HUES48 (cell line): ENCODE results near the gene RBX1.
"Not testable (repeated sequence)": the region's sequence is repeated elsewhere in the genome, so short reads cannot be mapped to it uniquely, and the experiment has no call there.

Experiments used
- H3K27ac ChIP-seq: one replicate; pipeline ENCODE4 v1.7.0; 2013; ENCODE audit warnings: low read depth, low read length, inconsistent platforms
- H3K27me3 ChIP-seq: 2 replicates; pipeline ENCODE4 v1.6.1; 2013; ENCODE audit warnings: mild to moderate bottlenecking, low read length; ENCODE audit not compliant: control insufficient read depth, insufficient read depth
- H3K36me3 ChIP-seq: 2 replicates; pipeline ENCODE4 v1.6.1; 2013; ENCODE audit warnings: low read length; ENCODE audit not compliant: control insufficient read depth, insufficient read depth
- H3K4me1 ChIP-seq: 2 replicates; pipeline ENCODE4 v1.6.1; 2013; ENCODE audit warnings: mild to moderate bottlenecking, low read length; ENCODE audit not compliant: control insufficient read depth, insufficient read depth
- H3K4me3 ChIP-seq: 2 replicates; pipeline ENCODE4 v1.5.1; 2013; ENCODE audit warnings: mild to moderate bottlenecking, low read depth, low read length
- H3K9ac ChIP-seq: 2 replicates; pipeline ENCODE4 v1.6.1; 2013; ENCODE audit warnings: mild to moderate bottlenecking, low read depth, low read length, moderate library complexity
- H3K9me3 ChIP-seq: 2 replicates; pipeline ENCODE4 v1.6.1; 2013; ENCODE audit warnings: low read length; ENCODE audit not compliant: control insufficient read depth, insufficient read depth

RBX1 gene

GRCh38 chr22:41000941-41001721, 50.0 kb downstream of the RBX1 start:
- H3K27me3 ChIP-seq, result no peaks in the 10 kb centered on the region

GRCh38 chr22:41001722-41002122, 50.5 kb downstream of the RBX1 start:
- Histone ChIP-seq H3K4me1 (peaks cover 9% of the 10 kb centered on the region), H3K27ac (peak overlapping the region; percentile 25), H3K4me3 (no peak overlapping the region), H3K27me3 (no peaks in the 10 kb centered on the region), H3K9ac (no peak overlapping the region), H3K9me3 (no peaks in the 10 kb centered on the region), H3K36me3 (no peaks in the 10 kb centered on the region)

More at GRCh38 chr22:41000941-41001721, 50.0 kb downstream of the RBX1 start:
- Histone ChIP-seq H3K27ac (peak overlapping the region; percentile 25), H3K36me3 (no peaks in the 10 kb centered on the region), H3K4me3 (no peak overlapping the region), H3K9ac (no peak overlapping the region), H3K9me3 (no peaks in the 10 kb centered on the region), H3K4me1 (peaks cover 9% of the 10 kb centered on the region)

- H3K36me3 ChIP-seq, H3K27ac ChIP-seq, H3K4me3 ChIP-seq, H3K27me3 ChIP-seq, H3K9me3 ChIP-seq, H3K9ac ChIP-seq, H3K4me1 ChIP-seq: not testable (repeated sequence)
Observed at GRCh38 chr22:41002386-41002785, 51.2 kb downstream of the RBX1 start.

GRCh38 chr22:41003066-41003465, 51.9 kb downstream of the RBX1 start:
- H3K4me1 ChIP-seq, result peaks cover 9% of the 10 kb centered on the region
- no peaks in the 10 kb centered on the region for H3K9me3 ChIP-seq
- no peak overlapping the region for H3K4me3 ChIP-seq
- H3K9ac ChIP-seq, result no peak overlapping the region
- H3K27me3 ChIP-seq, result no peaks in the 10 kb centered on the region
- no peaks in the 10 kb centered on the region for H3K36me3 ChIP-seq
- no peak overlapping the region for H3K27ac ChIP-seq

- H3K27me3 ChIP-seq, result no peaks in the 10 kb centered on the region
- no peak overlapping the region for H3K4me3 ChIP-seq
- H3K27ac ChIP-seq, result no peak overlapping the region
- H3K9me3 ChIP-seq, result no peaks in the 10 kb centered on the region
- no peaks in the 10 kb centered on the region for H3K36me3 ChIP-seq
- no peak overlapping the region for H3K9ac ChIP-seq
- H3K4me1 ChIP-seq, result peaks cover 9% of the 10 kb centered on the region
Observed at GRCh38 chr22:41003976-41004375, 52.8 kb downstream of the RBX1 start.

GRCh38 chr22:41009222-41009948, 58.2 kb downstream of the RBX1 start:
- no peak overlapping the region for H3K4me3 ChIP-seq
- H3K9me3 ChIP-seq, result no peaks in the 10 kb centered on the region
- no peaks in the 10 kb centered on the region for H3K27me3 ChIP-seq
- H3K4me1 ChIP-seq, result no peaks in the 10 kb centered on the region
- H3K27ac ChIP-seq, result peak overlapping the region; percentile 12
- no peaks in the 10 kb centered on the region for H3K36me3 ChIP-seq
- no peak overlapping the region for H3K9ac ChIP-seq

GRCh38 chr22:41015003-41015402, 63.8 kb downstream of the RBX1 start:
- Histone ChIP-seq H3K4me1 (no peaks in the 10 kb centered on the region), H3K4me3 (no peak overlapping the region), H3K9ac (no peak overlapping the region), H3K9me3 (no peaks in the 10 kb centered on the region), H3K27me3 (no peaks in the 10 kb centered on the region), H3K27ac (no peak overlapping the region), H3K36me3 (peaks cover 4% of the 10 kb centered on the region; the same call in 1 of the 2 replicates)

- H3K36me3 ChIP-seq, result peaks cover 4% of the 10 kb centered on the region; the same call in 1 of the 2 replicates
Observed at GRCh38 chr22:41021061-41021612, 70.0 kb downstream of the RBX1 start.

GRCh38 chr22:41021613-41022454, 70.7 kb downstream of the RBX1 start:
- H3K27me3 ChIP-seq, result no peaks in the 10 kb centered on the region; the same call in 1 of the 2 replicates
- no peaks in the 10 kb centered on the region for H3K9me3 ChIP-seq
- H3K4me1 ChIP-seq, result peaks cover 13% of the 10 kb centered on the region
- peak overlapping the region; percentile 97 for H3K27ac ChIP-seq
- H3K36me3 ChIP-seq, result peaks cover 4% of the 10 kb centered on the region; the same call in 1 of the 2 replicates
- H3K4me3 ChIP-seq, result peak overlapping the region; percentile 59
- peak overlapping the region; percentile 89 for H3K9ac ChIP-seq

More at GRCh38 chr22:41021061-41021612, 70.0 kb downstream of the RBX1 start:
- no peaks in the 10 kb centered on the region; the same call in 1 of the 2 replicates for H3K27me3 ChIP-seq
- H3K4me1 ChIP-seq, result peaks cover 13% of the 10 kb centered on the region
- peak overlapping the region; percentile 97 for H3K27ac ChIP-seq
- peak overlapping the region; percentile 59 for H3K4me3 ChIP-seq
- H3K9me3 ChIP-seq, result no peaks in the 10 kb centered on the region
- H3K9ac ChIP-seq, result peak overlapping the region; percentile 89; the same call in 1 of the 2 replicates

GRCh38 chr22:41022470-41023298, 71.5 kb downstream of the RBX1 start:
- H3K4me1 ChIP-seq, result peaks cover 13% of the 10 kb centered on the region

More at GRCh38 chr22:41022470-41023298, 71.5 kb downstream of the RBX1 start:
- H3K27ac ChIP-seq, result peak overlapping the region; percentile 97
- peak overlapping the region; percentile 89 for H3K9ac ChIP-seq
- H3K27me3 ChIP-seq, result no peaks in the 10 kb centered on the region; the same call in 1 of the 2 replicates
- peaks cover 4% of the 10 kb centered on the region; the same call in 1 of the 2 replicates for H3K36me3 ChIP-seq
- no peaks in the 10 kb centered on the region for H3K9me3 ChIP-seq
- peak overlapping the region; percentile 59 for H3K4me3 ChIP-seq
